DMS53 treated with DMSO at 0.1 percent for 48 hours (cell line): ENCODE results near the gene CALCA.
"Not testable (repeated sequence)": the region's sequence is repeated elsewhere in the genome, so short reads cannot be mapped to it uniquely, and the experiment has no call there.

ENCODE experiments used
- DNase-seq: peaks from one replicate; lab custom pipeline; 2025; ENCODE audit not compliant: unreplicated experiment; lab: John Stamatoyannopoulos, UW

CALCA gene, protein sequence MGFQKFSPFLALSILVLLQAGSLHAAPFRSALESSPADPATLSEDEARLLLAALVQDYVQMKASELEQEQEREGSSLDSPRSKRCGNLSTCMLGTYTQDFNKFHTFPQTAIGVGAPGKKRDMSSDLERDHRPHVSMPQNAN

DNA sequence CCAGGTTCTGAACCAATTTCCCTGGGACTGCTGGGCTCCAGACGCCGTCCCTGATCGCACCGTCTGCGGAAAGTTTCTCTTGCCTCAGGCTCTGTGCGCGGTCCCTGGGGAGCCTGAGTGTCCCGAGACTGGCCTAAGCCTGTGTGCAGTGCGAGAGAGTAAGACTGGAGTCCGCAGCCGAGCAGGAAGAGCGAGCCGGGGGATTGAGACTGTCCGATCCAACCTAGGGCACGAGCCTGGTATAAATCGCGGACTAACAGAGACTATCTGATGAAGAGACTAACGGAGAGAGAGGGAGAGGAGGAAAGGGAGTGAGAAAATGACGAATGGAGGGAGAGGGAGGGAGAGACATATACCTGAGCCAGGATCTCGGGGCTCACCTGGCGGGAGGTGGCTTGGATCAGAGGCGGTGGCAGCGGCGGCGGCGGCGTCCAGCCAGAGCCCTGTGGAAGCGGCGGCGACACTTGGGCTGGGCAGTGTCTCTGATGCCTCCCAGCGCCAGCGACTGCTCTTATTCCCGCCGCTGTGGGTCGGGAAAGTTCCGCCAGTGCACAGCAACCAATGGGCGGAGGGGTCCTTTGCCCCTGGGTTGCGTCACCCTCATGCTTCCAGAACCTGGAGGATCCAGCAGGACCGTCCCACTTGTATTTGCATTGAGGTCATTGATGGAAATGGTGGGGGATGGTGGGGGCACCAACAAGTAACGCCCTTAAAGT lies at the start of gene CALCA:
TSS of gene CALCA (minus strand) at position 487 of the 716 bp plus-strand sequence. CDS start 1,159 bp downstream, outside the sequence.
- peak; percentile 98 for DNase-seq

DNA sequence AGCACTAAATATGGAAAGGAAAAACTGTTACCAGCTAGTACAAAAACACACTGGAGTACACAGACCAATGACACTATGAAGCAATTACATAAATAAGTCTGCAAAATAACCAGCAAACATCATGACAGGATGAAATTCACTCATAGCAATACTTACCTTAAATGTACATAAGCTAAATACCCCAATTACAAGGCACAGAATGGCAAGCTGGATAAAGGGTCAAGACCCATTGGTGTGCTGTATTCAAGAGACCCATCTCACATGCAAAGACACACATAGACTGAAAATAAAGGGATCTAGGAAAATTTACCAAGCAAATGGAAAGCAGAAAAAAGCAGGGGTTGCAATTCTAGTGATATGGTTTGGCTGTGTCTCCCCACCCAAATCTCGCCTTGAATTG lies 44.0 kb upstream of the CALCA start:
- no peak for DNase-seq

DNA sequence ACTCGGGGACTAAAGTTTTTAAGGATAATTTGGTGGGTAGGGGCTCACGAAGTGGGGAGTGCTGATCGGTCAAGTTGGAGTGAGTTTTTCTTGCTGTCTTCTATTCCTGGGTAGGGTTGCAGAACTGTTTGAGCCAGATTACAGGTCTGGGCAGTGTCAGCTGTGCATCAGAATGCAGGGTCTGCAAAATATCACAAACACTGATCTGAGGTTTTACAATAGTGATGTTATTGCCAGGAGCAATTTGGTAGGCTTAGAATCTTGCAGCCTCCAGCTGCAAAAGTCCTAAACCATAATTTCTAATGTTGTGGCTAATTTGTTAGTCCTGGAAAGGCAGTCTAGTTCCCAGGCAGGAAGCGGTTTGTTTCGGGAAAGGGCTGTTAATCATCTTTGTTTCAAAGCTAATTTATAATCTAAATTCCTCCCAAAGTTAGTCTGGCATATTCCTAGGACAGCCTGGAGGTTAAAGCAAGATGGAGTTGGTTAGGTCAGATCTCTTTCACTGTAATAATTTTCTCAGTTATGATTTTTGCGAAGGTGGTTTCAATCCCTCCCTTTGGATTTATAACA lies 39.7 kb upstream of the CALCA start:
- DNase-seq: no peak

DNA sequence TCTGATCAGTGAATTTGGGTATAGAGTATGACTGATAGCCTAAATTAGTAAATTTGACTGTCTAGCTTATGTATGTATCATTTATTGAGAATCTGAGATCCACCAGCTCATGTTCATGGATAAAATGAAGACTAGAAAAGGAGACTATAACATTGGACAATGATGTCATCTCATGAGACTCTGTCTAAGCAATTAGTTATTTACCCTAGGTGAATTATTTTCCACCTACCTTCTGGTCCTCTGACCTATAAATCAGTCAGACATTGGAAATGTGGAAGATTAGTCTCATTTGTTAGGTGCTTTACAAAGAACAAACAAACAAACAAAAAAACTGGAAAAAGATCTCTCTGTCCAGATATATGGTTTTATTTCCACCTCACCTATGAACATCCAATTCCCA lies 38.7 kb upstream of the CALCA start:
- DNase-seq: no peak

DNA sequence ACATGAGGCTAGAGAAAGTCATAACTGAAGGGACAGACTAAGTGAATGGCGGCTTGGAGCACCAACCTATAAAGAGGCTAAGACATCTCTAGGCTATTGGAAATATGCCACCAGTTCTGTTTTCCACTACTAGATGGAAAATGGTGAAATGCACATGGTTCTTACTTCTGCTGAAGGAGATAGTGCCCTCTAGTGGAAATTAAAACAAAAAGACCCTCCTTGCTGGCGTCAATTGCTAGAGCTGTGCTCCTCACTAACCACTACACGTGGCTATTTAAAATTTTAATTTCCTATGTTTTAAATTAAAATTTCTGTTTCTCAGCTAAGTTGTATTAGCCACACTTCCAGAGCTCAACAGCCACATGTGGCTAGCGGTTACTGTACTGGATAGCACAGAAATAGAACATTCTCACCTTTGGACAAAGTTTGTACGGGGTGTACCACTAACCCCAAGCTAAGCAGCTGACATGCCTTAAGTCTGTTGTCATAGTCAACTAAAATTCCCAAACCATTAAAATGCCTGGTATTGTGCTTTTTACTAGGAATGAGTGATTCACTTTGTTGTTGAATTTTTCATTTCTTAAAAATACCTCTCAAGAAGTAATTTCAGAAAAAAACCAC lies 34.1 kb upstream of the CALCA start:
- peak; percentile 95 for DNase-seq

DNA sequence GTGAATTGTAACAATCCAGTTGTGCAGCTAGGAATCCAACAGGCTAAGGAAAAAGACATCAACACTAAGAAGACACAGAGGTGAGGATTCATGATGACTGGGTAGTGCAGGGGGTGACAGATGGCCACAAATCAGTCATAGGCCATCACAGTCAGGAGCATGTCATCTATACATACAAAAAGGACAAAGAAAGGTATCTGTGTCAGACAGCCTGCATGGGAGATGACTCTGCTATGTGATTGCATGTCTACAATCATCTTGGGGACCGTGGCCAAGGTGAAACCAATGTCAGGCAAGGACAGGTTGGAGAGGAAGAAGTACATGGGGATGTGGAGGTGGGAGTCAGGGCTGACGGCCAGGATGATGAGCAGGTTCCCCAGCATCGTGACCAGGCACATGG lies 16.0 kb upstream of the CALCA start:
- DNase-seq: not testable (repeated sequence)

DNA sequence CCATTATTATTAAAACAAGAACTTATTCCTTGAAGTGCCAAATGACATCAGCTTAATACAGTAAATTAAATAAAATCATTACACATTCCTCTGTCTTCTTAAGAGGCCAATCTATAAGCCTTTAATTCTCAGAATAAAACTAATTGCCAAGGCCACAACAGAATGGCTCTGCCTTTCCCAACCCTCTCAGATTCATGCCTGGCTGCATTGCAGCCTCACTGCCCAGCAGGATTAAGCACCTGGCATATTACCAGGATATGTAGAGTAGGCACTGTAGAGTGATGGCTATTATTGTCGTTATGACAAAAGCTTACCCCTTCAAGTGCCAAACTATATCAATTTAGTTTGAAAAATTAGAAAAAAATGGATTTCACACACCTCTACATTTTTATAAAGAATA lies 9.4 kb upstream of the CALCA start:
- no peak for DNase-seq

DNA sequence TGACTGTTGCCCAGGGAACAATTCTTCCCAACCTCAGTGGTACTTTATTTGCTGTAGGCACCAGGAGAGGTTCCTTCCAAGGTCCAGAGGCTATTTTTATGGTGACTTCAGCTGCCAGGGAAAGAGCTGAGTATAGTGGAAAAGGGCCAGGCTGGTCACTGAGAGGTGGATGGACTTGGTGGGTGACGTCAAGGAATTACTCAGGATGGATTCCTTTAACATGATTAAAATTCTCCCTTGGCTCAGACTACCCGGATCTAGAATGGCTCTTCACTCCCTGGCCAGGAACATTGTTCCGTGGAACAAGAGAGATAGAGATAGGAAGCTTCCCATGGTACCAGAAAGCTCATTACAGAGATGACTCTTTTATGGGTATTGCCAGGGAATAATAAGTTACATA lies 8.7 kb upstream of the CALCA start:
- no peak for DNase-seq

DNA sequence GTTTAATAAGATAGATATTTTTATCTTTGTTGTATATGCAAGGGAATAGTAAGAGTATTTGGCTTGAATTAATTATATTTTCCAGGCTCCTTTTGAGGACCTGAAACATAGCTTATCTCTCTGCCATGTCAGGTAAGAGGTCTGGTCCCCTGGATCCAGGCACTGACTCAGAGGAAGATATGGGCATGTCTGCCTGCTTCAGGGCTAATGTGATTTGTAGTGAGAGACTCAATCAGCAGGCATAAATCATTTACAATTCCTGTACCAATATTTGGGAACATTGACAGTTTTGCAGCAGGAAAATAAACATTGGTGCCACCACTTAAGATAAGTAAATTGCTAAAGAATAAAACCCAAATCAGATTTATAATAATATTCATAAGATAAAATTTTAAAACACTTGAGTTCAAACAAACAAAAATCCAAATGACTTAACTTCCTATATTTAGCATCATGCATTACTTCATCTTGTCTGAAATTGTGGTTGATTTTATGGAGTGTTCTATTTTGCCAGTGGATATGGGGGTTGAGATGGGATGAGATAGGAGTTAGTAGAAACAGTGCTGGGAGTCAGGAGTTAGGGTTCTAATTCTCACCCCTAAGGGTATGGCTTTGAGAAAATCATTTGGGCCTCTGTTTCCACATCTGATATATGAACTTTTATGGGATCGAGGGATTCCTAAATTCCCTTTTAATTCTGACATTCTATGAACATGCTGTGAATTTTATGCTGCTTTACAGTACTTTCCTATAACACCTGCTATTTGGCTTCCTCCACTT lies 5.1 kb upstream of the CALCA start:
- DNase-seq: no peak

DNA sequence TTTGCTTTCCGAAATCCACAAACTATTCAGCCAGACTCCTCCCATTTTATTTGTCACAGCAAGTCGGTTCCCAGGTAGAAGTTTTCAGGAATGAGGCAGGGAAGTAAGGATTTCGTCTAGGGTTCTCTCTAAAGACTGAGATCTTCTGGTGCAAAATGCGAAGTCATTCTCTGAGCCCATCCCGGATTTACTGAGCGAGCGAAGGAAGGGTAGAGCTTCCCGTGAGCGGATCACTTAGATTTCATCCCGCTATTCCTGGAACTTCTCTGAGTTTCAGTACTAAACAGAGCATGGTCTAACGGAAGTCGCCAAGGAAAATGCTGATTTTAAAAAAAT lies 3.1 kb upstream of the CALCA start:
- DNase-seq: peak; percentile 68

DNA sequence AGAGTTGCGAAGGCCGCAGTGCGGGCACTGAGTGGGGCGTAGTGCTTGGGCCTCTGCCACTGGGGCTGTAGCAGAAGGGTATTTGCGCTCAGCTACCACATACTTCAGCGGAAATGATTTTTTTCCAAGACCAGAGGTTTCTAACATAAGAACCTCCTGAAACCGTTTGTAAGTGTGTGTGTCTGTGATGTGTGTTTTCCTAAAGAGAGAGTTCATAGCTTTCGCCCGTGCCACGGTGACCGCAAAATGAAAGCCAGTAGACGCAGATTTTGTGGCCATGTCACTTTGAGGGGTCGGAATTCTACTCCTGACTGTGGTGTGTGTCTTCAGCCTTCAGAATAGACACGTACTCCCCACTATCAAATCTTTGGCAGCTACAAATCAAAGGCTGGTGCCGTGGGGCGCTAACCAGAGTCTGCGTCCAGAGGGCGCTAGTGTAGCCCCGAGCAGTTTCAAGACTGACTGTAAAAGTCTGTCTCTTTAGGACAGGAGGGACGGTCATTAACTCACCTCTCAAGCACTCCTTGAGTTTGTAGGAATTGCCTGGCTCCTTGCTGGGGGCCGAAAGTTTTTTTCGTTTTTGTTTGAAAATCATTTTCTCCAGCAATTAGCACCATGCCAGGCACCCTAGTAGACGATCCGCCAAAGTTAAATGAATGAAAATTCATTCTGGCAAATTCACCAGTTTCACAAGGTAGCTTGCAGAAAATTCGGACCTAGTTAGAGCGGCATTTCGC lies 2.5 kb upstream of the CALCA start:
- DNase-seq: peak; percentile 89

DNA sequence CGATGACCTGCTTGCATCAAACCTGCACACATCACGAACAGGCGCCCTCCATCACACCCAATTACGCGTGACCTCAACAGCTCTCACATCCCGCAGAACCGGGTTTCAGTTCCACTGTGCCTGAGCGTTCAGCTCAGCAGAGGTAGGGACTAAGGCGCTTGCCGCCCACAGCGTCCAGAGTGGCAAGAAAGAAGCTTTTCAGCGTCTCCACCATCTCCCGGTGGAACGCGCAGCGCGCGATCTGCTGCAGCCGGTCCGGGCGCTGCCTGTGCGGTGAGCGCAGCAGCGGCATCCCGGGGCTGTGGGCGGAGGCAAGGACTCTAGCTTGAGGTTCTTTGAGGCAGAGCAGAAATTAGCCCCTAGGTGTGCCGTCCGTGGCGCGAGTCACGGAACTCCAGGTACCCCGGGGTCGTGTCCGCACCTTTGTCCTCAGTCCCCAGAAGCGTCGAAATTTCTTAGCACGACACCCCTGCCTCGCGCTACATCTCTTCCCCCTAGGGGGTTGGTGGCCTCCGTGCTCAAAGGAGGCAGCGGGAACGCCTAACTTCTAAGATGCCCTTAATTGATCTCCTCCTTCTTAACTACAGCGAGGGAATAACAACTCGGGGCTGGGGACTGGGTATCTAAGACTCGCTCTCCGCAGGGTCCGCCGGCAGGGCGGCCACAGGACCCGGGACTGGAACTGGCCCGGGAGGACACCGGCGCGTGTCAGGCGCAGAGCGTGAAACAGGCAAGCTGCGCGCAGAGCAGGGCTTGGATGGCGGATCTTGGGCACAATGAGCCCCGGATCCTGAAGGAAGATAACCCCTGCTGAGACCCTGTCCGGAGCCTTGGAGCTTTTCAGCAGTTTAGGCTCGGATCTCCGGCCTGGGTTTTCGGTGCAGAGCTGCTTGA lies 1.7 kb upstream of the CALCA start:
- no peak for DNase-seq

DNA sequence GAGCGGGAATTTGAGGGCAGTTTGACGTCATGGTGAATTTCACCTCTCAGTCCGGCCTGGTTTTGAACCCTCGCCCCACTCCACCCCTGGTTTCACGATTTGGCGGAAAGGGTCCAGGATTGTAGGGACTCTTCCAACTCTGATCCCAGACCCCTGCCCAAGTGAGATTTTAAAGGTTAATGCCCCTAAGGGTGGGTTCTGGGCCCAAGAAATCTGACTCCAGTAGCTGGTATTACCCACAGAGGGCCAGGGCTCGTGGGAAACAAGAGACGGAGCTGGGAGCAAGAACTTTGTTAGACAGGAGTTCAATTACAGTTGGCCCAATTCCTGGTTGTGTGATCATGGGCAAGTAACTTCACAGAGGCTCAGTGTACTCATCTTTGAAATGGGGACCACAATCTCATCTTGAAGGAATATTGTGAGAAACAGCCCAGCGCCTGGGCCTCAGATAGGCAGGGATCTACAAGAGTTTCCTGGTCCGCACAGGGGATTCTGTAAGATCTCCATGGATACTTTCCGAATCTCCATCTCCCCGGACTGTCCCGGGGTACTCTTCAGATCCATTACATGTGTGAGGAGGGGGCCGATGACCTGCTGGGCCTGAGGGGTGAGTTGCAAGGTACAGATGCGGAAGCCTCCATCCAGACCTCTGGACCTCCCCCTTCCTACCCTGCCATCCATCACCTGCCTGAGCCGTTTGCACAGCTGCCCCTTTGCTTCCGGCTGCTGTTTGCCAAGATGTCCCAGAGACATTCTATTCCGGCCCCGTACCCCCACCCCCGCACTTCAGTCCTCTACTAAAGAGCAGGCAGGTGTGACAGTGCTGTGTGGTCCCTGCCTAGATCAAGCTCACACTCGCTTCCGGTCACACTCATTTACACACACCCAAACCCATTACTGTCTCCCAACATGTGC lies 687 bp upstream of the CALCA start:
- DNase-seq: peak; percentile 95

DNA sequence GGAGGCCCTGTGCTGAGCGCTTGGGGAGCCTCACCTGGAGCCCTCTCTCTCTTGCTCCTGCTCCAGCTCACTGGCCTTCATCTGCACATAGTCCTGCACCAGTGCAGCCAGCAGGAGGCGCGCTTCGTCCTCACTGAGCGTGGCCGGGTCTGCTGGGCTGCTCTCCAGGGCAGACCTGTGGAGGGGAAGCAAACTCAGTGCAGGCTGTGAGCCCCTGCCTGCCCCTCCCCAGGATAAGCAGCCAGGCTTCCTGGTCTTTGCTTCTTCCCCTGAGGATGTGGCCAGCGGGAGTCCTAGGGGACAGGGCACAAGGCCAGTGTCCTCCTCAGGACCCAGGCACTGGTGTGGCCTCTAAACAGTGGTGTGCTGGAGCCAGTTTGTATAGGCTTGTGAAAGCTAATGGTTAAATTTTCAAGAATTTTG lies 2.2 kb downstream of the CALCA start:
- peak; percentile 33 for DNase-seq

DNA sequence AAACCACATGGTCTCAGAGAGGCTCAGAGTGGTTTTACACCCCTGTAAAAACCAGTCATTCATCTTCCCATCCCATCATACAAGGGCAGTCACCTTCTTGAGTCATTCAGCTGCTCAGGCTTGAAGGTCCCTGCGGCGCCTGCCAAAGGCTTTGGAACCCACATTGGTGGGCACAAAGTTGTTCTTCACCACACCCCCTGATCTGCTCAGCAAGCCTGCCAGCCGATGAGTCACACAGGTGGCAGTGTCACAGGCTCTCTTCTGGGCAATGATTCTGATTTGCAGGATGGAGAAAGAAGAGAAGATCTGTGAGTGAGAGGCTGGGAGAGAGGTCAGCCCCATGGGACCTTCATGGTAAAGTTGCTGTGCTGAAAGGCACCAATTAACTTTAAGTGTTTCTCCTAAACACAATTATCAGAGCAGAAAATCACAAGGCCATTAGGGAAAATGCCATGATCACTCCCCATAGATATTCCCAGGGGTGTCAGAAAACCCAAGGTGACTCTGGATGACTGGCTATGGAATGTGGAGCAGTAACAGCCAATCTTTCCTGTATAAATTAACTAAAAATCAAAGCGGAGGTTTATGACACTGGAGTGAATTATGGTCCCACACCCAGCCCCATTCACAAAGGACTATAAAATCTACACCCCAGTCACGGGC lies 4.4 kb downstream of the CALCA start:
- no peak for DNase-seq

DNA sequence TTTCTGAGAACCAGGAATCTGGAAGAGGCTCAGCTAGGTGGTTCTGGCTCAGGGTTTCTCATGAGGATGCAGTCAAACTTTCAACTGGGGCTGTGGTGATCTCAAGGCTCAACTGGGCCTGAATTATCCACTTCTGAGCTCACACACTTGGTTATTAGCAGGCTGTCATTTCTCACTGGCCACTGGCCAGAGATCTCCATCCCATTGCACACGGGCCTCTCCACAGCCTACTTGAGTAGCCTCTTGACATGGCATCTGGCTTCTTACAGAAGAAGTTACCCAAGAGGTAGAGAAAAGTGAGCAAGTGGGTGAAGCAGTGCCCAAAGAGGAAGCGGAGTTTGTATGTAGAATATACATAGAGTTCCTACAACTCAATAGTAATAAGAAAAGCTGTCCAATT lies 16.0 kb downstream of the CALCA start:
- DNase-seq: no peak

DNA sequence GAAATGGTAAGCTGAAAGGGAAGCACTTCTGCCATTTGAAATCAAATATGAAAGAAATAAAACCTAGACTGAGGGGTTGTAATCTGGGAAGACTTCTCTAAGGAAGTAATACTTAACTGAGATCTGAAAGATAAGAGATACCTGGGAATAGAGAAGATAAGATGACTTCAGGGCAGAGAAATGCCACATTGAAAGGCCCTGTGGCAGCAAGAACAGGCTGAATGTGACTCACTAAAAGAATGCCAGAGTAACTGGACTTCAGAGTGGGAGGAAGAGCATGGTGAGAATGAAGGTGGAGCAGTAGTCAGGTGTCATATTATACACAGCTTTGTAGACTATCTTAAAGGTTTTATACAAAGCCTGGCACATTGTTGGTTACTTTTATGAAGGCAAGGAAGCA lies 17.6 kb downstream of the CALCA start:
- no peak for DNase-seq

DNA sequence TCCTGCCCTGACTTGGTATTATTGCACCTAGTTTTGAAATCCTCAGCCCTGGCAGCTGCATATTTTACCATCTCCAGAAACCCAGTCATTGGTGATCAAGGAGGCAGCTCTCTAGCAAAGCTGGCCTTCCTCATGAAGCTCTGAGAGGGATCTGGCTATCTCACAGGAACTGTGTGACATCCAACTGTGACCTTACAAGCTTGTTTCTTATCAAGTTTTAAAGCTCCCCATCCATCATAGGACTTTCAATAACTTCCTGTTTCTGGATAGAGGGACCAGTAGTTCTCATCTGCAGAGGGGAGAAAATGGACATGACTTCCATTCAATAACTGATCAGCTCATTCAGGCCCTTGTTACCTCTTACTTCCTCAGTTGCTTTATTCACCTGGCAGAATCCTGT lies 18.2 kb downstream of the CALCA start:
- no peak for DNase-seq
